ENCODE data around the gene ASIC4. TPM values are rescaled to one million over a fixed set of nuclear protein-coding genes. Genes with fewer than 3 reads are reported as not detected.

The ASIC4 gene
- total and polyA plus RNA-seq, 2 of the 4 experiments (the other 2 are of a cell fraction) = 0.10 TPM; not detected in 1

Small RNA genes lying within 50 kb of the gene (microRNA-seq; reads per million reads assigned to microRNA genes)
- gene MIR3132 (ENCODE audit: insufficient read depth in 1 of 2, insufficient read length in 1 of 2, unreplicated experiment in 1 of 2) = 0.73 to 1.0 reads per million in 2 experiments

Small RNA genes lying within 50 kb of the gene (small RNA-seq; reads per million reads assigned to genes)
- 0 reads per million in 5 experiments for gene MIR3132

Other genes with a start within 250 kb of the ASIC4 start
- 30.6 and 43.0 TPM in 2 replicates for gene DNAJB2, start 235.1 kb upstream of the ASIC4 start, total RNA-seq (2012; rRNA removed)
- 45.8 and 50.7 TPM in 2 replicates for gene DNAJB2, start 235.1 kb upstream of the ASIC4 start, polyA plus RNA-seq (2012; rRNA removed)
- gene PTPRN, start 205.1 kb upstream of the ASIC4 start, total RNA-seq (2012; rRNA removed) = 4.4 and 5.2 TPM in 2 replicates
- 21.4 and 22.0 TPM in 2 replicates for gene PTPRN, start 205.1 kb upstream of the ASIC4 start, polyA plus RNA-seq (2012; rRNA removed)
- not detected in 2 replicates for gene RESP18, start 181.7 kb upstream of the ASIC4 start, total RNA-seq (2012; rRNA removed)
- gene RESP18, start 181.7 kb upstream of the ASIC4 start, polyA plus RNA-seq (2012; rRNA removed) = not detected in 2 replicates
- gene DNPEP, start 126.6 kb upstream of the ASIC4 start, total RNA-seq (2012; rRNA removed) = 74.7 and 89.4 TPM in 2 replicates
- gene DNPEP, start 126.6 kb upstream of the ASIC4 start, polyA plus RNA-seq (2012; rRNA removed) = 74.2 and 75.1 TPM in 2 replicates
- 3.3 and 4.3 TPM in 2 replicates for gene DES, start 96.1 kb upstream of the ASIC4 start, total RNA-seq (2012; rRNA removed)
- gene DES, start 96.1 kb upstream of the ASIC4 start, polyA plus RNA-seq (2012; rRNA removed) = 4.0 and 4.9 TPM in 2 replicates
- 6.8 and 7.8 TPM in 2 replicates for gene SPEG, start 79.6 kb upstream of the ASIC4 start, total RNA-seq (2012; rRNA removed)
- gene SPEG, start 79.6 kb upstream of the ASIC4 start, polyA plus RNA-seq (2012; rRNA removed) = 81.6 and 109 TPM in 2 replicates
- gene GMPPA, start 15.6 kb upstream of the ASIC4 start, total RNA-seq (2012; rRNA removed) = 93.0 and 103 TPM in 2 replicates
- 124 and 134 TPM in 2 replicates for gene GMPPA, start 15.6 kb upstream of the ASIC4 start, polyA plus RNA-seq (2012; rRNA removed)
- 24.0 and 27.2 TPM in 2 replicates for gene CHPF, start 29.3 kb downstream of the ASIC4 start, total RNA-seq (2012; rRNA removed)
- 115 and 147 TPM in 2 replicates for gene CHPF, start 29.3 kb downstream of the ASIC4 start, polyA plus RNA-seq (2012; rRNA removed)
- gene TMEM198, start 29.5 kb downstream of the ASIC4 start, total RNA-seq (2012; rRNA removed) = under 0.01 and 0.18 TPM in 2 replicates
- gene TMEM198, start 29.5 kb downstream of the ASIC4 start, polyA plus RNA-seq (2012; rRNA removed) = 2.2 and 3.0 TPM in 2 replicates
- gene OBSL1, start 57.1 kb downstream of the ASIC4 start, total RNA-seq (2012; rRNA removed) = 21.4 and 21.5 TPM in 2 replicates
- gene OBSL1, start 57.1 kb downstream of the ASIC4 start, polyA plus RNA-seq (2012; rRNA removed) = 51.2 and 51.8 TPM in 2 replicates
- not detected in 2 replicates for gene INHA, start 57.8 kb downstream of the ASIC4 start, total RNA-seq (2012; rRNA removed)
- gene INHA, start 57.8 kb downstream of the ASIC4 start, polyA plus RNA-seq (2012; rRNA removed) = 0.80 and 0.96 TPM in 2 replicates
- gene STK11IP, start 83.4 kb downstream of the ASIC4 start, total RNA-seq (2012; rRNA removed) = 6.7 and 19.7 TPM in 2 replicates
- 14.5 and 22.4 TPM in 2 replicates for gene STK11IP, start 83.4 kb downstream of the ASIC4 start, polyA plus RNA-seq (2012; rRNA removed)
- 0.90 and 1.1 TPM in 2 replicates for gene SLC4A3, start 113.1 kb downstream of the ASIC4 start, total RNA-seq (2012; rRNA removed)
- 6.1 and 6.9 TPM in 2 replicates for gene SLC4A3, start 113.1 kb downstream of the ASIC4 start, polyA plus RNA-seq (2012; rRNA removed)